ENCODE data around the gene SEC23IP.

DNA sequence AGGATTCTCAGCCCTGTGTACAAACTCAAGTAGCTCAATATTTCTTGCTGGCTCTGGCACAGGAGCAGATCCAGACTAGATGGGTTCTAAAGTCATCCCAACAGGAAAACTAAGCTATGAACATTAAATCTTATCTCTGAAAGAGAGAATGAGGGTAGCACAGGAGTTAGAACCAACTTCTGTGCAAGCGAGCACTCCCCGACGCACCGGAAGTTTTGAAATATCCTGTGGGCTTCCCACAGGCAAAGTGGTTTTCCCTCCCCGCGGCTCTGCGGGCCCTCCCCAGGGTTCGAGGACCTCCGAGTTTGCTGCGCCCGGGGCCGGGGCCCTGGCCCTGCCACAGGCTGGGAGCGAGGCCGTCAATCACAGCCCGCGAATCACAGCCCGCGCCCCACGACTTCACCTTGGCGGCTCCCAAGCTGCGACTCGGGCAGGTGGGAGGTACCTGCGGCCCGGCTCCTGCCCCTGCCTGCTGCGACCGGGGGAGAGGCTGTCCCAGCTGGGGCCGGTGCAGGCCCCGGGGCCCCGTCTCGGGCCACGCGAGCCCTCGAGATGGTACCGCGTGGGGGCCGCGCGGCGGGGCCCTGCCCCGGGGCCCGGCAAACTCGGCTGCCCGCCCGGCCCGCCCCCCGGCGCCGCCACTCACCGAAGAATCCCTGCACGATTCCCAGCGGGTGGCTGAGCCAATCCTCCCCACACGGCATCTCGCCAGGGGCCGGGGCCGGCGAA is 20.5 kb upstream of the SEC23IP start:
- TF ChIP-seq, protein P1, sequence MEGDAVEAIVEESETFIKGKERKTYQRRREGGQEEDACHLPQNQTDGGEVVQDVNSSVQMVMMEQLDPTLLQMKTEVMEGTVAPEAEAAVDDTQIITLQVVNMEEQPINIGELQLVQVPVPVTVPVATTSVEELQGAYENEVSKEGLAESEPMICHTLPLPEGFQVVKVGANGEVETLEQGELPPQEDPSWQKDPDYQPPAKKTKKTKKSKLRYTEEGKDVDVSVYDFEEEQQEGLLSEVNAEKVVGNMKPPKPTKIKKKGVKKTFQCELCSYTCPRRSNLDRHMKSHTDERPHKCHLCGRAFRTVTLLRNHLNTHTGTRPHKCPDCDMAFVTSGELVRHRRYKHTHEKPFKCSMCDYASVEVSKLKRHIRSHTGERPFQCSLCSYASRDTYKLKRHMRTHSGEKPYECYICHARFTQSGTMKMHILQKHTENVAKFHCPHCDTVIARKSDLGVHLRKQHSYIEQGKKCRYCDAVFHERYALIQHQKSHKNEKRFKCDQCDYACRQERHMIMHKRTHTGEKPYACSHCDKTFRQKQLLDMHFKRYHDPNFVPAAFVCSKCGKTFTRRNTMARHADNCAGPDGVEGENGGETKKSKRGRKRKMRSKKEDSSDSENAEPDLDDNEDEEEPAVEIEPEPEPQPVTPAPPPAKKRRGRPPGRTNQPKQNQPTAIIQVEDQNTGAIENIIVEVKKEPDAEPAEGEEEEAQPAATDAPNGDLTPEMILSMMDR (IDR thresholded peaks at IDR 0.05; ENCODE audit: low read depth, low read length): no peak
- TF ChIP-seq EZH2phosphoT487 (IDR thresholded peaks at IDR 0.05; ENCODE audit: low read depth): no peak

Measured in OCI-LY3 (cell line).